Stimulated activated CD8-positive, alpha-beta memory T cell treated with anti-CD3 and anti-CD28 coated beads, Interleukin-7, amount 100 ng/mL, for 1 hour (primary cell): ENCODE data around the gene CD300LD.
"Not testable (repeated sequence)": the region's sequence is repeated elsewhere in the genome, so short reads cannot be mapped to it uniquely, and the experiment has no call there.

Experiments
- DNase-seq, 2 donors: peaks; one replicate each; pipeline ENCODE4 v3.0.0-alpha.2; 2020; ENCODE audit warnings: low read depth in 2 of 2

The CD300LD gene

GRCh38 chr17:74606050-74606449 is 14.0 kb upstream of the CD300LD start:
- DNase-seq: no peak

- no peak for DNase-seq
Measured at GRCh38 chr17:74605361-74605760, 13.3 kb upstream of the CD300LD start.

- DNase-seq: no peak
Measured at GRCh38 chr17:74604761-74605160, 12.7 kb upstream of the CD300LD start.

- no peak for DNase-seq
Measured at GRCh38 chr17:74604200-74604599, 12.1 kb upstream of the CD300LD start.

- no peak for DNase-seq
Measured at GRCh38 chr17:74603746-74604145, 11.7 kb upstream of the CD300LD start.

GRCh38 chr17:74603037-74603635 is 11.1 kb upstream of the CD300LD start:
- no peak for DNase-seq

- DNase-seq: no peak
Measured at GRCh38 chr17:74601944-74602572, 10.0 kb upstream of the CD300LD start.

- no peak for DNase-seq
Measured at GRCh38 chr17:74599448-74599939, 7.4 kb upstream of the CD300LD start.

- DNase-seq: no peak
Measured at GRCh38 chr17:74599023-74599399, 6.9 kb upstream of the CD300LD start.

GRCh38 chr17:74598346-74599022 is 6.4 kb upstream of the CD300LD start:
- no peak for DNase-seq

GRCh38 chr17:74597069-74597790 is 5.1 kb upstream of the CD300LD start:
- no peak for DNase-seq

GRCh38 chr17:74595037-74595750 is 3.1 kb upstream of the CD300LD start:
- no peak for DNase-seq

GRCh38 chr17:74591503-74591902 is 580 bp downstream of the CD300LD start:
- DNase-seq: no peak

GRCh38 chr17:74585711-74586110 is 6.4 kb downstream of the CD300LD start:
- DNase-seq: no peak

- DNase-seq: no peak
Measured at GRCh38 chr17:74584292-74585060, 7.6 kb downstream of the CD300LD start.

GRCh38 chr17:74582633-74583032 is 9.4 kb downstream of the CD300LD start:
- no peak for DNase-seq

- no peak for DNase-seq
Measured at GRCh38 chr17:74579900-74580299, 12.2 kb downstream of the CD300LD start.

GRCh38 chr17:74578979-74579378 is 13.1 kb downstream of the CD300LD start:
- DNase-seq: no peak

- DNase-seq: no peak
Measured at GRCh38 chr17:74574489-74575142, 17.5 kb downstream of the CD300LD start.

- not testable (repeated sequence) for DNase-seq
Measured at GRCh38 chr17:74573635-74574034, 18.4 kb downstream of the CD300LD start.
